MV-4-11 (cell line): ENCODE measurements around the gene NEK7.

Experiments used
- DNase-seq: peaks from one replicate; lab custom pipeline; 2025; lab: John Stamatoyannopoulos, UW

NEK7 gene

GRCh38 chr1:198352975-198353695 lies 196.3 kb downstream of the NEK7 start:
- no peak for DNase-seq

DNA sequence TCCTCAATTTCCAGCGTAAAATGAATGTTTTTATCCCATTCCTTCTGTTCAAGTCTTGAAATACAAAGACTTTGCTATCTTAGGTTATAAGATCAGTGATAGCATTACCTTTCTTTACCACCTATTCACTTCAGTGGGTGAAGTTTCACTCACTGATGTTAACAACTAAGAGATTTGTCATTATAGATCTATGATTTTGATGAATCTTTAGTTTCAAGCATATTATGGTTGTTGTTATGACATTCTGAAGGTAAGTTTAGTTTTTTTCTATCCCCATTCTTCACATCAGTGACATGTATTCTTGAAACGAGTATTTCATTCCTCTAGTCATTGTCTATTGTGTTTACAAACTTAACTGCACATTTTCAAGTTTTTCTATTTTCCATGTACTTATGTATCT lies 201.1 kb downstream of the NEK7 start:
- DNase-seq: no peak

- no peak for DNase-seq
Observed at GRCh38 chr1:198359024-198359653, 202.3 kb downstream of the NEK7 start.

GRCh38 chr1:198360208-198360729 lies 203.5 kb downstream of the NEK7 start:
- no peak for DNase-seq

DNA sequence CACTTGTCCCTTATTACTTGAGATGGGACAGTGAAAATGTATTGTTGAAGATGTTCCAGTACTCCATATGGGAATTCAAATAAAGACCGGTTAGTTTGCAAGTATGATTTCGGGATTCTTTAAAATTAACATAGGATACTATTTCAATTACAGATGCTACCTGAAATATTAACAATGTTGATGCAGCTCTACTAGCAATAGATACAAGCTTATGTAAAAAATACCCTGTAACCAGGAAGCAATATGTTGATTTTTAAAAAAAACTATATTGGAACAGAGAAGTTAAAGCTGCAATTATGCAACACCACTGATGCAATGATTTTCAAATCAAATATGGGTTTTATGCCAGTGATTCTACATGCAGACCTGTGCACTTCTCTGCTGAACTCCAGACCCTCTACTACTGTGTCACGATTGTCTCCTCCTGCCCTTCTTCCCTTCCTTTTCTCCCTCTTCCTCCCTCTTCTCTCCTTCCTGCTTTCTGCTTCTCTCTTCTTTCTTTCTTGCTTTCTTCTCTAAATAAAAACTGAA lies 204.5 kb downstream of the NEK7 start:
- peak; percentile 23 for DNase-seq

DNA sequence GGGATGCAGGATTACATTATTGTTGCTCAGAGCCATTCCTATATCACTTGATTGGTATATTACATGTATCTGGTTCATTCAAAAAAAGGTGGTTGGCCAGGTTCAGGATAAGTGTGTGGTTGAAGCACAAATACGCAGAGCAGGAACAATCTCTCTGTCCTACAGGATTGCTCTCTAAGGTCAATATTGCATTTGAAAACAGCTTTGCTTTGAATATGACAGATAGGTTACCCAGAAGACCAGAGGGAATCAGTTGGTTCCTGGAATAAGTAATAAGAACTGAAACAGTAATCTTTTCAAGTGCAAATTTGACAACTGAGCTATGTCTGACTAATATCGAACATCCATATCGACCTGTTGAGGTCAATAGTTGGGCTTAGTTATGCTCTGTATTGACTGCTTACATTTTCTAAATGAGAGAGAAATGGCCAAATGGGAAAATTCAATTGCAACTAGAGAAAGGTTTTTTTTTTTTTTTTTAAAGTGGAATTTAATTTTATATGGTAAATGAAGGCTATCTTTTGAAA lies 206.9 kb downstream of the NEK7 start:
- DNase-seq: no peak

DNA sequence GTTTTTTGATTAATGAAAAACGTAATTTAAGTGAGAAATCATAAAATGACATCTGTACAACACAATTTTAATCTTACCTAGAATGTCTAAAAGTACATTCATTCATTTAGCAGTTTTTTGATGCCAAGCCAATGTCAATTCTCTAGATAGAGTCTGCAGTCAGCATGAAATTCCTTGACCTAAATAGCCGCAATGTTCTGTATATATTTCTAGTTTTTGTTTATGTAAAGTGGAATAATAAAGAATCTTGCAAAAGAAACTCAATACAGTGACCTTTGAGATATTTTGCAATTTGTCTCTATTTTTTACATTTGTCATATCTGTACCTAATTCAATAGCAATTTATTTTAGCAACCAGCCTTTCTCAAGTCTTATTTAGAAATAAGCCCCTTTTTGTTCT lies 207.7 kb downstream of the NEK7 start:
- no peak for DNase-seq

GRCh38 chr1:198367296-198367695 lies 210.5 kb downstream of the NEK7 start:
- DNase-seq: no peak

DNA sequence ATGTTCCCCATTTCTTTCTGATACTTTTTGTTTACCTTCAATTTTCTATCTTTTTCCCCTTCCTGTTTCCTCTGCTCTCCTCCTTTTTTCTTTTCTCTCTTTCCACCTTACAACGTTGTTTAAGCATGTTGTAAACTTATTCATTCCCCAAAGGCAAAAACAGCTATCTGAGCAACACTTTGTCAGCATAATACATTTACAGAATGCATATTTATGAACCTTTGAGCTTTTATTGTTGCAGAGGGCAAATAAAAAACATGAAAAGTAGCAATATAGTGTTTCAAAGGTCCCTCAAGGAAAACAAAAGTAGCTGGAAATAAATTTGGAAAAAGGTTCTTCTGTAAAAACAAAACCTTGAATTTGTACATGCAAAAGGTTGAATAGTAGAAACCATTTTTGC lies 214.2 kb downstream of the NEK7 start:
- no peak for DNase-seq
